H9 (cell line): ENCODE measurements around the gene SDR39U1. TPM values are rescaled to one million over a fixed set of nuclear protein-coding genes. Genes with fewer than 3 reads are reported as not detected.

Experiments used
- DNase-seq: peaks from one replicate; pipeline ENCODE4 v3.0.0-alpha.2; 2017
- H2AFZ ChIP-seq: one replicate; pipeline ENCODE4 v1.6.1; 2013; ENCODE audit warnings: mild to moderate bottlenecking, low read length, control low read depth, moderate library complexity
- H2AK5ac ChIP-seq: 2 replicates; pipeline ENCODE4 v1.6.1; 2013; ENCODE audit warnings: low read length, control low read depth, mixed read lengths; ENCODE audit not compliant: insufficient read length
- H2BK120ac ChIP-seq: one replicate; pipeline ENCODE4 v1.6.1; 2013; ENCODE audit warnings: low read depth, mild to moderate bottlenecking, low read length, control low read depth, inconsistent platforms; ENCODE audit not compliant: poor library complexity, severe bottlenecking
- H2BK12ac ChIP-seq: 2 replicates; pipeline ENCODE4 v1.6.1; 2013; ENCODE audit warnings: low read length, control low read depth, mixed read lengths, low read depth; ENCODE audit not compliant: insufficient read length
- H2BK15ac ChIP-seq: 2 replicates; pipeline ENCODE4 v1.6.1; 2013; ENCODE audit warnings: low read depth, low read length, control low read depth
- H2BK20ac ChIP-seq: one replicate; pipeline ENCODE4 v1.6.1; 2013; ENCODE audit warnings: low read depth, mild to moderate bottlenecking, low read length, control low read depth, inconsistent platforms; ENCODE audit not compliant: poor library complexity, severe bottlenecking
- H2BK5ac ChIP-seq: 2 replicates; pipeline ENCODE4 v1.6.1; 2013; ENCODE audit warnings: low read length, control low read depth, mixed read lengths; ENCODE audit not compliant: insufficient read length
- H3K14ac ChIP-seq: 2 replicates; pipeline ENCODE4 v1.6.1; 2013; ENCODE audit warnings: low read length, control low read depth; ENCODE audit not compliant: insufficient read depth
- H3K18ac ChIP-seq: 2 replicates; pipeline ENCODE4 v1.6.1; 2013; ENCODE audit warnings: low read depth, mild to moderate bottlenecking, mixed read lengths, low read length, control low read depth; ENCODE audit not compliant: insufficient read length
- H3K23ac ChIP-seq: 2 replicates; pipeline ENCODE4 v1.6.1; 2013; ENCODE audit warnings: low read length, control low read depth, mixed read lengths, low read depth; ENCODE audit not compliant: insufficient read length
- H3K23me2 ChIP-seq: 2 replicates; pipeline ENCODE4 v1.6.1; 2013; ENCODE audit warnings: low read depth, mild to moderate bottlenecking, mixed read lengths, low read length, control low read depth; ENCODE audit not compliant: insufficient read length, poor library complexity, severe bottlenecking
- H3K27ac ChIP-seq: 2 replicates; pipeline ENCODE4 v1.5.1; 2013; ENCODE audit warnings: low read length, control low read depth, mixed read lengths, low read depth; ENCODE audit not compliant: insufficient read length
- H3K27me3 ChIP-seq: 2 replicates; pipeline ENCODE4 v1.6.1; 2013; ENCODE audit warnings: low read length, control low read depth, inconsistent platforms; ENCODE audit not compliant: insufficient read depth
- H3K4ac ChIP-seq: 2 replicates; pipeline ENCODE4 v1.6.1; 2013; ENCODE audit warnings: low read depth, mild to moderate bottlenecking, control low read depth, inconsistent platforms, low read length, moderate library complexity
- H3K4me1 ChIP-seq: 2 replicates; pipeline ENCODE4 v1.6.1; 2013; ENCODE audit warnings: low read length, control low read depth, inconsistent platforms; ENCODE audit not compliant: insufficient read depth
- H3K4me2 ChIP-seq: 2 replicates; pipeline ENCODE4 v1.6.1; 2013; ENCODE audit warnings: low read length, control low read depth, mixed read lengths; ENCODE audit not compliant: insufficient read length, insufficient read depth
- H3K56ac ChIP-seq: 2 replicates; pipeline ENCODE4 v1.6.1; 2013; ENCODE audit warnings: low read depth, mild to moderate bottlenecking, mixed read lengths, low read length, control low read depth; ENCODE audit not compliant: insufficient read length
- H3K79me1 ChIP-seq: 2 replicates; pipeline ENCODE4 v1.6.1; 2013; ENCODE audit warnings: low read depth, mild to moderate bottlenecking, moderate library complexity, low read length, control low read depth, inconsistent platforms; ENCODE audit not compliant: insufficient read depth, poor library complexity, severe bottlenecking
- H3K79me2 ChIP-seq: 2 replicates; pipeline ENCODE4 v1.6.1; 2013; ENCODE audit warnings: low read length, control low read depth, inconsistent platforms; ENCODE audit not compliant: insufficient read depth
- H3K9ac ChIP-seq: 2 replicates; pipeline ENCODE4 v1.6.1; 2013; ENCODE audit warnings: low read length, control low read depth, mixed read lengths; ENCODE audit not compliant: insufficient read length; ENCODE audit errors: extremely low read depth
- H3K9me3 ChIP-seq: one replicate; pipeline ENCODE4 v1.6.1; 2013; ENCODE audit warnings: low read depth, low read length, inconsistent platforms; ENCODE audit not compliant: control insufficient read depth
- H3T11ph ChIP-seq: one replicate; pipeline ENCODE4 v1.6.1; 2013; ENCODE audit warnings: mild to moderate bottlenecking, low read length, control low read depth, inconsistent platforms
- H4K20me1 ChIP-seq: one replicate; pipeline ENCODE4 v1.6.1; 2013; ENCODE audit not compliant: control insufficient read depth, insufficient read length, insufficient read depth
- H4K5ac ChIP-seq: 2 replicates; pipeline ENCODE4 v1.6.1; 2013; ENCODE audit warnings: low read depth, mild to moderate bottlenecking, mixed read lengths, low read length, control low read depth; ENCODE audit not compliant: insufficient read length
- H4K8ac ChIP-seq: replicated peaks from 2 replicates; pipeline ENCODE4 v1.6.1; 2013; ENCODE audit warnings: low read length, control low read depth, mixed read lengths, low read depth; ENCODE audit not compliant: insufficient read length
- H4K91ac ChIP-seq: 2 replicates; pipeline ENCODE4 v1.6.1; 2013; ENCODE audit warnings: low read depth, mild to moderate bottlenecking, moderate library complexity, mixed read lengths, low read length, control low read depth; ENCODE audit not compliant: insufficient read length
- H3K27ac Mint-ChIP-seq, 3 experiments: 2 replicates in 2 of 3; 3 replicates in 1 of 3; pipeline ENCODE4 v1.8.0; 2020 to 2021; ENCODE audit warnings: mixed read lengths in 3 of 3, mild to moderate bottlenecking in 1 of 3, moderate library complexity in 1 of 3
- H3K27me3 Mint-ChIP-seq: 2 replicates; pipeline ENCODE4 v1.8.0; 2021; ENCODE audit warnings: low read depth, mild to moderate bottlenecking, moderate library complexity, mixed read lengths
- H3K36me3 Mint-ChIP-seq, 3 experiments: 2 replicates in 2 of 3; 3 replicates in 1 of 3; pipeline ENCODE4 v1.8.0; 2020 to 2021; ENCODE audit warnings: low read depth in 3 of 3, mixed read lengths in 3 of 3; ENCODE audit not compliant: insufficient read depth in 1 of 3
- H3K4me1 Mint-ChIP-seq, 2 experiments: 2 replicates each; pipeline ENCODE4 v1.8.0; 2020; ENCODE audit warnings: mixed read lengths in 2 of 2
- H3K4me3 Mint-ChIP-seq, 2 experiments: 2 replicates in 1 of 2; 3 replicates in 1 of 2; pipeline ENCODE4 v1.8.0; 2020 to 2021; ENCODE audit warnings: mild to moderate bottlenecking in 2 of 2, mixed read lengths in 2 of 2, moderate library complexity in 1 of 2
- H3K9me3 Mint-ChIP-seq, 2 experiments: 2 replicates in 1 of 2; 3 replicates in 1 of 2; pipeline ENCODE4 v1.8.0; 2020; ENCODE audit warnings: mild to moderate bottlenecking in 2 of 2, mixed read lengths in 2 of 2, moderate library complexity in 1 of 2
- WGBS: extraction: QIAGEN DNeasy Blood & Tissue Kit; methylation state at CpG from one replicate; pipeline ENCODE4 v1.1.7; 2013; ENCODE audit warnings: missing lambda C conversion rate, low lambda C conversion rate, mixed read lengths; ENCODE audit not compliant: insufficient read length; ENCODE audit errors: extremely low coverage; 5-methylcytosine and 5-hydroxymethylcytosine counted together
- total RNA-seq: library from RNA; stranded (reverse); gene quantifications from 2 replicates; pipeline ENCODE4 v1.2.1, GENCODE V29; 2021
- TF ChIP-seq, protein P1 (sequence below): fragments of 200-600 bp; sonication (generic); conservative IDR thresholded peaks from 3 replicates; pipeline ENCODE4 v1.8.0; 2021; ENCODE audit warnings: antibody characterized with exemption, mild to moderate bottlenecking

The SDR39U1 gene
- total RNA-seq, 1 experiment from 2014 or later: 56.2 TPM

DNA sequence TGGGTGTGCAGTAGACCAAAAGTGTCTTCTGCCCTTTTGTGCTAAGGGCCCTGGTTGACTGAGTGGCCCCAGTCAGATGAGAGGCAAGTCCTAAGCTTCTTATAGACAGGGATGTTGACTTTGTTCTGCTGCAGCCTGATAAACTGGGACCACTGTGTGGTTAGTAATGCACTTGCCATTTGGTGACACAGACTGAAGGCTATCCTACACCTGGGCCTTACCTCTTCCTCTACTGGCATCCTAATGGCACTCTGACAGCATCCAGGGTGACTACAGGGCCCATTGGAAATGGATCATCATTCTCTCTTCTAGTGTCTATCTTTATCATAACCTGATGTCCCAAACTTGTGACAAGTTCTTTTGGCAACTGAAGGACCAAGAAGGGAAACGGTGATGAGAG, 3.3 kb downstream of the SDR39U1 start:
- no peak for DNase-seq
- Mint-ChIP-seq H3K27ac (no peak overlapping the region), H3K27me3 (no peaks in the 10 kb centered on the region; the same call in 1 of the 2 replicates), H3K36me3 (peaks cover 19 to 50% (median 45%) of the 10 kb centered on the region in 3 experiments), H3K4me3 (no peak overlapping the region; a peak in 1 of 5 replicates), H3K9me3 (no peaks in the 10 kb centered on the region; a peak in 1 of 5 replicates), H3K4me1 (peaks cover 15 to 16% of the 10 kb centered on the region in 2 experiments)
- H4K91ac ChIP-seq: no peak overlapping the region
- no peak overlapping the region for H3K4ac ChIP-seq
- H3K23me2 ChIP-seq: peaks cover 10% of the 10 kb centered on the region
- no peak overlapping the region for H2BK12ac ChIP-seq
- H2BK5ac ChIP-seq: no peak overlapping the region
- H3K4me2 ChIP-seq: no peak overlapping the region
- peaks cover 2% of the 10 kb centered on the region for H3K79me1 ChIP-seq
- H2BK20ac ChIP-seq: no peak overlapping the region
- H3K23ac ChIP-seq: no peak overlapping the region
- TF ChIP-seq, protein P1, sequence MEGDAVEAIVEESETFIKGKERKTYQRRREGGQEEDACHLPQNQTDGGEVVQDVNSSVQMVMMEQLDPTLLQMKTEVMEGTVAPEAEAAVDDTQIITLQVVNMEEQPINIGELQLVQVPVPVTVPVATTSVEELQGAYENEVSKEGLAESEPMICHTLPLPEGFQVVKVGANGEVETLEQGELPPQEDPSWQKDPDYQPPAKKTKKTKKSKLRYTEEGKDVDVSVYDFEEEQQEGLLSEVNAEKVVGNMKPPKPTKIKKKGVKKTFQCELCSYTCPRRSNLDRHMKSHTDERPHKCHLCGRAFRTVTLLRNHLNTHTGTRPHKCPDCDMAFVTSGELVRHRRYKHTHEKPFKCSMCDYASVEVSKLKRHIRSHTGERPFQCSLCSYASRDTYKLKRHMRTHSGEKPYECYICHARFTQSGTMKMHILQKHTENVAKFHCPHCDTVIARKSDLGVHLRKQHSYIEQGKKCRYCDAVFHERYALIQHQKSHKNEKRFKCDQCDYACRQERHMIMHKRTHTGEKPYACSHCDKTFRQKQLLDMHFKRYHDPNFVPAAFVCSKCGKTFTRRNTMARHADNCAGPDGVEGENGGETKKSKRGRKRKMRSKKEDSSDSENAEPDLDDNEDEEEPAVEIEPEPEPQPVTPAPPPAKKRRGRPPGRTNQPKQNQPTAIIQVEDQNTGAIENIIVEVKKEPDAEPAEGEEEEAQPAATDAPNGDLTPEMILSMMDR: no peak
- H3K9me3 ChIP-seq: no peaks in the 10 kb centered on the region
- H3K79me2 ChIP-seq: no peaks in the 10 kb centered on the region
- H3K27me3 ChIP-seq: no peaks in the 10 kb centered on the region
- no peak overlapping the region for H3T11ph ChIP-seq
- H3K18ac ChIP-seq: no peak overlapping the region
- H3K4me1 ChIP-seq: no peaks in the 10 kb centered on the region
- no peak overlapping the region for H3K14ac ChIP-seq
- no peak overlapping the region for H2BK120ac ChIP-seq
- H4K20me1 ChIP-seq: no peaks in the 10 kb centered on the region
- H3K27ac ChIP-seq: no peak overlapping the region
- H2AFZ ChIP-seq: no peak overlapping the region
- H4K8ac ChIP-seq: no peak overlapping the region
- H3K9ac ChIP-seq: no peak overlapping the region
- H2BK15ac ChIP-seq: no peak overlapping the region
- no peak overlapping the region for H3K56ac ChIP-seq
- H4K5ac ChIP-seq: no peak overlapping the region
- no peak overlapping the region for H2AK5ac ChIP-seq
- no CpG with 5 or more reads among the region's 1 CpG for WGBS
